HepG2 (cell line): ENCODE results near the gene PSMG3. TPM values are rescaled to one million over a fixed set of nuclear protein-coding genes. Genes with fewer than 3 reads are reported as not detected.

Experiments
- HNRNPL ChIP-seq: fragments of 200-400 bp; formaldehyde crosslinking; IDR thresholded peaks from 2 replicates; pipeline ENCODE4 v1.6.1; 2017; ENCODE audit warnings: mild to moderate bottlenecking, low read depth, low read length
- MAF1 ChIP-seq: sonication (generic); formaldehyde crosslinking; IDR thresholded peaks from 2 replicates; pipeline ENCODE4 v1.5.0; 2020; ENCODE audit warnings: missing genetic modification reagents, borderline replicate concordance
- MEIS2 ChIP-seq: sonication (generic); formaldehyde crosslinking; IDR thresholded peaks from 2 replicates; pipeline ENCODE4 v1.9.0; 2021; ENCODE audit warnings: mild to moderate bottlenecking, missing genetic modification reagents
- NR2F1 ChIP-seq, 2 experiments: fragments of 450-650 bp in 1 of 2; formaldehyde crosslinking in 1 of 2; IDR thresholded peaks; 2 replicates each; pipeline versions ENCODE4 v1.5.0 to v1.6.1; 2016 to 2020; ENCODE audit warnings: mild to moderate bottlenecking in 1 of 2, missing compliant biosample characterization in 1 of 2, missing genetic modification reagents in 1 of 2, moderate library complexity in 1 of 2
- POGZ ChIP-seq: sonication (generic); formaldehyde crosslinking; IDR thresholded peaks from 2 replicates; pipeline ENCODE4 v1.4.0; 2020; ENCODE audit warnings: mild to moderate bottlenecking, missing genetic modification reagents
- RBM39 ChIP-seq: fragments of 200-400 bp; formaldehyde crosslinking; IDR thresholded peaks from one replicate; pipeline ENCODE4 v1.6.1; 2018; ENCODE audit warnings: antibody characterized with exemption, mild to moderate bottlenecking, low read depth, low read length; ENCODE audit not compliant: poor library complexity, severe bottlenecking
- SMAD1 ChIP-seq: sonication (generic); formaldehyde crosslinking; IDR thresholded peaks from 2 replicates; pipeline ENCODE4 v1.4.0; 2020; ENCODE audit warnings: missing genetic modification reagents, low read depth, mild to moderate bottlenecking, borderline replicate concordance
- SOX6 ChIP-seq, 2 experiments: fragments of 450-650 bp in 1 of 2; sonication (generic) in 1 of 2; formaldehyde crosslinking in 1 of 2; IDR thresholded peaks; 2 replicates each; pipeline versions ENCODE4 v1.4.0 to v1.6.1; 2017 to 2020; ENCODE audit warnings: antibody characterized with exemption in 1 of 2, mild to moderate bottlenecking in 1 of 2, missing genetic modification reagents in 1 of 2
- TRIM22 ChIP-seq: fragments of 450-650 bp; IDR thresholded peaks from 2 replicates; pipeline ENCODE4 v1.6.1; 2017
- XBP1 ChIP-seq: sonication (generic); formaldehyde crosslinking; IDR thresholded peaks from 2 replicates; pipeline ENCODE4 v1.5.0; 2020; ENCODE audit warnings: missing genetic modification reagents
- ZBTB2 ChIP-seq: sonication (generic); formaldehyde crosslinking; IDR thresholded peaks from 2 replicates; pipeline ENCODE4 v1.8.0; 2022; ENCODE audit warnings: low read depth, missing genetic modification reagents
- ZFP91 ChIP-seq: sonication (generic); formaldehyde crosslinking; IDR thresholded peaks from 2 replicates; pipeline ENCODE4 v1.9.0; 2022; ENCODE audit warnings: missing genetic modification reagents, mild to moderate bottlenecking, borderline replicate concordance
- ZKSCAN5 ChIP-seq: sonication (generic); formaldehyde crosslinking; IDR thresholded peaks from 2 replicates; pipeline ENCODE4 v1.5.1; 2020; ENCODE audit warnings: mild to moderate bottlenecking, missing genetic modification reagents
- ZNF124 ChIP-seq: sonication (generic); formaldehyde crosslinking; IDR thresholded peaks from 2 replicates; pipeline ENCODE4 v1.4.0; 2020; ENCODE audit warnings: missing genetic modification reagents
- ZNF274 ChIP-seq: sonication (generic); formaldehyde crosslinking; IDR thresholded peaks from 2 replicates; pipeline ENCODE4 v1.5.1; 2020; ENCODE audit warnings: mild to moderate bottlenecking, missing genetic modification reagents
- ZNF431 ChIP-seq: sonication (generic); formaldehyde crosslinking; IDR thresholded peaks from 2 replicates; pipeline ENCODE4 v1.9.0; 2022; ENCODE audit warnings: missing genetic modification reagents, low read depth, mild to moderate bottlenecking, borderline replicate concordance
- ZNF574 ChIP-seq: sonication (generic); formaldehyde crosslinking; IDR thresholded peaks from 2 replicates; pipeline ENCODE4 v1.4.0; 2020; ENCODE audit warnings: missing genetic modification reagents
- ZNF891 ChIP-seq: sonication (generic); formaldehyde crosslinking; IDR thresholded peaks from 2 replicates; pipeline ENCODE4 v1.5.0; 2020; ENCODE audit warnings: mild to moderate bottlenecking, missing genetic modification reagents
- polyA plus RNA-seq, 8 experiments: library from polyadenylated mRNA; depleted of rRNA in 3 of 8; stranded (reverse) in 7 of 8; unstranded in 1 of 8; fragments of >200 nt; fragmentation: Illumina TruSeq in 4 of 8; extraction: Trizol in 4 of 8; gene quantifications; 2 replicates each; pipeline versions ENCODE4 v1.2.1 to v1.2.3, GENCODE V29; 2011 to 2016; ENCODE audit warnings: low read depth in 4 of 8, missing spikeins in 1 of 8, mixed read lengths in 1 of 8; ENCODE audit not compliant: insufficient read depth in 1 of 8
- total RNA-seq, 5 experiments: library from RNA; depleted of rRNA; stranded (reverse); fragments of >200 nt; fragmentation: Illumina TruSeq; extraction: Trizol; gene quantifications; 2 replicates each; pipeline ENCODE4 v1.2.3, GENCODE V29; 2016; ENCODE audit warnings: low read depth in 1 of 5

PSMG3 gene
- total and polyA plus RNA-seq, 2 of the 13 experiments (the other 11 are each of a cell fraction or from before 2014, with no cell fraction given): 29.6 to 48.4 TPM

- TF ChIP-seq ZNF891 (CRISPR knock-in tag): peak; percentile 40; the same call in 1 of the 2 replicates
- peak; percentile 39; the same call in 1 of the 2 replicates for TF ChIP-seq POGZ (CRISPR knock-in tag)
- no peak for TF ChIP-seq XBP1 (CRISPR knock-in tag)
- TF ChIP-seq RBM39: peak; percentile 87
- TF ChIP-seq SOX6 (IDR thresholded peaks at IDR 0.05): no peak
- peak; percentile 55 for TF ChIP-seq SOX6 (CRISPR knock-in tag; IDR thresholded peaks at IDR 0.05)
- 0 out of 2 replicates have a peak, but pooled peaks have one; percentile 27 for TF ChIP-seq ZNF431
- TF ChIP-seq ZNF574 (CRISPR knock-in tag): peak; percentile 94
- peak; percentile 47; the same call in 1 of the 2 replicates for TF ChIP-seq ZBTB2
- TF ChIP-seq ZFP91 (CRISPR knock-in tag): peak; percentile 71; the same call in 1 of the 2 replicates
- 0 out of 4 replicates have a peak, but pooled peaks of 1 of the 2 experiments have one; percentile 14 for TF ChIP-seq NR2F1 (CRISPR knock-in tag; IDR thresholded peaks at IDR 0.05)
- peak; percentile 86 for TF ChIP-seq ZNF274 (CRISPR knock-in tag)
- 0 out of 2 replicates have a peak, but pooled peaks have one; percentile 27 for TF ChIP-seq HNRNPL
- TF ChIP-seq TRIM22: no peak
- 0 out of 2 replicates have a peak, but pooled peaks have one; percentile 57 for TF ChIP-seq MAF1 (CRISPR knock-in tag)
- no peak for TF ChIP-seq ZKSCAN5 (CRISPR knock-in tag)
- peak; percentile 84; the same call in 1 of the 2 replicates for TF ChIP-seq MEIS2
- TF ChIP-seq SMAD1 (CRISPR knock-in tag): 0 out of 2 replicates have a peak, but pooled peaks have one; percentile 58
- TF ChIP-seq ZNF124 (CRISPR knock-in tag): peak; percentile 74; the same call in 1 of the 2 replicates
These were observed at the start of gene PSMG3 (continued) for GRCh38 chr7:1569833-1570632.
